GM12878 (cell line): ENCODE results near the gene SPHK2. TPM values are rescaled to one million over a fixed set of nuclear protein-coding genes. Genes with fewer than 3 reads are reported as not detected.

ENCODE experiments used
- CREB1 ChIP-seq: IDR thresholded peaks from 2 replicates; pipeline ENCODE4 v1.6.1; 2012; ENCODE audit warnings: low read depth, mild to moderate bottlenecking, inconsistent platforms
- GATAD2B ChIP-seq: fragments of 450-650 bp; conservative IDR thresholded peaks from 2 replicates; pipeline ENCODE4 v1.6.1; 2017; ENCODE audit warnings: low read depth, mild to moderate bottlenecking, moderate library complexity
- HCFC1 ChIP-seq: fragments of 150-350 bp; IDR thresholded peaks from 2 replicates; pipeline ENCODE4 v1.6.1; 2014; ENCODE audit warnings: low read length
- JUNB ChIP-seq: IDR thresholded peaks from 2 replicates; pipeline ENCODE4 v1.6.1; 2016; ENCODE audit warnings: antibody characterized with exemption, mild to moderate bottlenecking
- JUND ChIP-seq: IDR thresholded peaks from 2 replicates; pipeline ENCODE4 v1.6.1; 2012; ENCODE audit warnings: low read depth, mild to moderate bottlenecking, low read length, improper control_type of control experiment, moderate library complexity
- KAT2A ChIP-seq: conservative IDR thresholded peaks from 2 replicates; pipeline ENCODE4 v1.6.1; 2011; ENCODE audit warnings: low read depth, low read length; ENCODE audit not compliant: control insufficient read depth
- KLF5 ChIP-seq: fragments of 450-650 bp; IDR thresholded peaks from 2 replicates; pipeline ENCODE4 v1.6.1; 2014; ENCODE audit warnings: mild to moderate bottlenecking; ENCODE audit not compliant: partially characterized antibody
- LARP7 ChIP-seq: fragments of 450-650 bp; IDR thresholded peaks from 2 replicates; pipeline ENCODE4 v1.6.1; 2017; ENCODE audit warnings: mild to moderate bottlenecking
- MEF2B ChIP-seq: fragments of 450-650 bp; IDR thresholded peaks from 2 replicates; pipeline ENCODE4 v1.6.1; 2018; ENCODE audit warnings: mild to moderate bottlenecking, moderate library complexity; ENCODE audit not compliant: partially characterized antibody, poor library complexity, severe bottlenecking
- NFIC ChIP-seq: IDR thresholded peaks from 2 replicates; pipeline ENCODE4 v1.6.1; 2012; ENCODE audit warnings: low read depth, mild to moderate bottlenecking, inconsistent platforms, low read length, moderate library complexity
- PAX5 ChIP-seq: IDR thresholded peaks from 2 replicates; pipeline ENCODE4 v1.6.1; 2011; ENCODE audit warnings: low read depth, low read length, borderline replicate concordance
- PML ChIP-seq: IDR thresholded peaks from 2 replicates; pipeline ENCODE4 v1.6.1; 2012; ENCODE audit warnings: low read length, inconsistent platforms
- POLR2A ChIP-seq: IDR thresholded peaks from 2 replicates; pipeline ENCODE4 v1.6.1; 2011; ENCODE audit warnings: low read depth, mild to moderate bottlenecking, low read length
- POLR2AphosphoS5 ChIP-seq: IDR thresholded peaks from 2 replicates; pipeline ENCODE4 v1.6.1; 2011; ENCODE audit warnings: mild to moderate bottlenecking, low read length, inconsistent platforms
- RBBP5 ChIP-seq: fragments of 200-600 bp; sonication (generic); conservative IDR thresholded peaks from 2 replicates; pipeline ENCODE4 v1.6.1; 2016
- SIN3A ChIP-seq: IDR thresholded peaks from 2 replicates; pipeline ENCODE4 v1.6.1; 2012; ENCODE audit warnings: low read depth, low read length, improper control_type of control experiment
- SUZ12 ChIP-seq: fragments of 200-600 bp; sonication (generic); IDR thresholded peaks from one replicate; pipeline ENCODE4 v1.6.1; 2018; ENCODE audit warnings: antibody characterized with exemption, mild to moderate bottlenecking; ENCODE audit not compliant: unreplicated experiment
- ZNF384 ChIP-seq: IDR thresholded peaks from 2 replicates; pipeline ENCODE4 v1.6.1; 2012; ENCODE audit warnings: low read depth, mild to moderate bottlenecking, low read length, improper control_type of control experiment, borderline replicate concordance
- polyA plus RNA-seq, 11 experiments: library from polyadenylated mRNA; depleted of rRNA in 4 of 11; unstranded in 6 of 11; stranded (reverse) in 5 of 11; fragments of >200 nt; fragmentation: Nextera tagmentation in 4 of 11; fragmentation: Illumina TruSeq in 1 of 11; extraction: Ambion mirVana in 4 of 11; extraction: Trizol in 1 of 11; gene quantifications; 1 replicate in 1 of 11; 2 replicates in 10 of 11; pipeline versions ENCODE4 v1.2.1 to v1.2.3, GENCODE V29; 2011 to 2016; ENCODE audit warnings: inconsistent platforms in 2 of 11, missing spikeins in 2 of 11, low read depth in 1 of 11
- total RNA-seq, 4 experiments: library from RNA; depleted of rRNA in 3 of 4; stranded (reverse); fragments of >200 nt in 3 of 4; fragmentation: Illumina TruSeq in 1 of 4; extraction: Trizol in 1 of 4; gene quantifications; 2 replicates each; pipeline versions ENCODE4 v1.2.1 to v1.2.3, GENCODE V29; 2013 to 2021
- TF ChIP-seq, protein P1 (sequence below): fragments of 450-650 bp; IDR thresholded peaks from 2 replicates; pipeline ENCODE4 v1.6.1; 2016; ENCODE audit warnings: mild to moderate bottlenecking
- TF ChIP-seq, protein P2 (sequence below): fragments of 450-650 bp; IDR thresholded peaks from 2 replicates; pipeline ENCODE4 v1.6.1; 2016; ENCODE audit warnings: mild to moderate bottlenecking
- TF ChIP-seq, protein P3 (sequence below): fragments of 450-650 bp; formaldehyde crosslinking; IDR thresholded peaks from 2 replicates; pipeline ENCODE4 v1.5.0; 2022; ENCODE audit warnings: mild to moderate bottlenecking, missing genetic modification characterization

The SPHK2 gene
- total and polyA plus RNA-seq, 10 of the 15 experiments (the other 5 are each of a cell fraction or from before 2014, with no cell fraction given) = 0.37 to 40.5 (median 11.2) TPM

DNA sequence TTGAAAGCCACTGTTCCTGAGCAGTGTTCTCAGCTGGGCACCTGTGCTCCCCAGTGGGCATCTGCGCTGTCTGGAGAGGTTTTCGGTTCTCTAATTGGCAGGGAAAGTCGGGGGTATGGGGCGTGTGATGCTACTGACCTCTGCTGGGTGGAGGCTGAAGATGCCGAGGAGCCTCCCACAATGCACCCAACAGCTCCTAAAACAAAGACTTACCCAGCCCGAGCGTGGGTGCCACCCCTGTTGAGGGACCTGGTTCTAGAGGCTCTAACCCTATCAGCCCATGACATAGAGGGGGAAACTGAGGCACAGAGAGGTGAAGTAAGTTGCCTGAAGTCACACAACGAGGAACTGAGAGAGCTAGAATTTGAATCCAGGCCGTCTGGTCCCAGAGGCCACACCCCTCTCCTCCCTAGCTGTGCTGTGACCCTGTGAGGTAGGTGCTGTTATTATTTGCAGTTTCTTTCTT lies 10.5 kb upstream of the SPHK2 start (continued):
- TF ChIP-seq MEF2B (no peak), KLF5 (no peak), PAX5 (no peak), HCFC1 (no peak), RBBP5 (no peak), PML (no peak), CREB1 (no peak), LARP7 (no peak), POLR2A (no peak), SUZ12 (no peak), KAT2A (no peak), ZNF384 (no peak), JUNB (no peak), JUND (no peak), GATAD2B (peak; percentile 53; the same call in 1 of the 2 replicates), SIN3A (no peak), POLR2AphosphoS5 (no peak), NFIC (no peak)
- TF ChIP-seq, protein P1, sequence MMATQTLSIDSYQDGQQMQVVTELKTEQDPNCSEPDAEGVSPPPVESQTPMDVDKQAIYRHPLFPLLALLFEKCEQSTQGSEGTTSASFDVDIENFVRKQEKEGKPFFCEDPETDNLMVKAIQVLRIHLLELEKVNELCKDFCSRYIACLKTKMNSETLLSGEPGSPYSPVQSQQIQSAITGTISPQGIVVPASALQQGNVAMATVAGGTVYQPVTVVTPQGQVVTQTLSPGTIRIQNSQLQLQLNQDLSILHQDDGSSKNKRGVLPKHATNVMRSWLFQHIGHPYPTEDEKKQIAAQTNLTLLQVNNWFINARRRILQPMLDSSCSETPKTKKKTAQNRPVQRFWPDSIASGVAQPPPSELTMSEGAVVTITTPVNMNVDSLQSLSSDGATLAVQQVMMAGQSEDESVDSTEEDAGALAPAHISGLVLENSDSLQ = 0 out of 2 replicates have a peak, but pooled peaks have one; percentile 34
- TF ChIP-seq, protein P2, sequence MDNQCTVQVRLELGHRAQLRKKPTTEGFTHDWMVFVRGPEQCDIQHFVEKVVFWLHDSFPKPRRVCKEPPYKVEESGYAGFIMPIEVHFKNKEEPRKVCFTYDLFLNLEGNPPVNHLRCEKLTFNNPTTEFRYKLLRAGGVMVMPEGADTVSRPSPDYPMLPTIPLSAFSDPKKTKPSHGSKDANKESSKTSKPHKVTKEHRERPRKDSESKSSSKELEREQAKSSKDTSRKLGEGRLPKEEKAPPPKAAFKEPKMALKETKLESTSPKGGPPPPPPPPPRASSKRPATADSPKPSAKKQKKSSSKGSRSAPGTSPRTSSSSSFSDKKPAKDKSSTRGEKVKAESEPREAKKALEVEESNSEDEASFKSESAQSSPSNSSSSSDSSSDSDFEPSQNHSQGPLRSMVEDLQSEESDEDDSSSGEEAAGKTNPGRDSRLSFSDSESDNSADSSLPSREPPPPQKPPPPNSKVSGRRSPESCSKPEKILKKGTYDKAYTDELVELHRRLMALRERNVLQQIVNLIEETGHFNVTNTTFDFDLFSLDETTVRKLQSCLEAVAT = no peak
- TF ChIP-seq, protein P3, sequence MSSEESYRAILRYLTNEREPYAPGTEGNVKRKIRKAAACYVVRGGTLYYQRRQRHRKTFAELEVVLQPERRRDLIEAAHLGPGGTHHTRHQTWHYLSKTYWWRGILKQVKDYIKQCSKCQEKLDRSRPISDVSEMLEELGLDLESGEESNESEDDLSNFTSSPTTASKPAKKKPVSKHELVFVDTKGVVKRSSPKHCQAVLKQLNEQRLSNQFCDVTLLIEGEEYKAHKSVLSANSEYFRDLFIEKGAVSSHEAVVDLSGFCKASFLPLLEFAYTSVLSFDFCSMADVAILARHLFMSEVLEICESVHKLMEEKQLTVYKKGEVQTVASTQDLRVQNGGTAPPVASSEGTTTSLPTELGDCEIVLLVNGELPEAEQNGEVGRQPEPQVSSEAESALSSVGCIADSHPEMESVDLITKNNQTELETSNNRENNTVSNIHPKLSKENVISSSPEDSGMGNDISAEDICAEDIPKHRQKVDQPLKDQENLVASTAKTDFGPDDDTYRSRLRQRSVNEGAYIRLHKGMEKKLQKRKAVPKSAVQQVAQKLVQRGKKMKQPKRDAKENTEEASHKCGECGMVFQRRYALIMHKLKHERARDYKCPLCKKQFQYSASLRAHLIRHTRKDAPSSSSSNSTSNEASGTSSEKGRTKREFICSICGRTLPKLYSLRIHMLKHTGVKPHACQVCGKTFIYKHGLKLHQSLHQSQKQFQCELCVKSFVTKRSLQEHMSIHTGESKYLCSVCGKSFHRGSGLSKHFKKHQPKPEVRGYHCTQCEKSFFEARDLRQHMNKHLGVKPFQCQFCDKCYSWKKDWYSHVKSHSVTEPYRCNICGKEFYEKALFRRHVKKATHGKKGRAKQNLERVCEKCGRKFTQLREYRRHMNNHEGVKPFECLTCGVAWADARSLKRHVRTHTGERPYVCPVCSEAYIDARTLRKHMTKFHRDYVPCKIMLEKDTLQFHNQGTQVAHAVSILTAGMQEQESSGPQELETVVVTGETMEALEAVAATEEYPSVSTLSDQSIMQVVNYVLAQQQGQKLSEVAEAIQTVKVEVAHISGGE = no peak
